ENCODE measurements around the gene RPS27L.

The RPS27L gene

GRCh38 chr15:63165166-63165859 is 8.0 kb upstream of the RPS27L start:
- no peak for TF ChIP-seq CTCF (IDR thresholded peaks at IDR 0.05)

- TF ChIP-seq CTCF (IDR thresholded peaks at IDR 0.05): no peak
Measured at GRCh38 chr15:63163217-63163616, 5.9 kb upstream of the RPS27L start.

GRCh38 chr15:63160638-63161037 is 3.4 kb upstream of the RPS27L start:
- no peak for TF ChIP-seq CTCF (IDR thresholded peaks at IDR 0.05)

GRCh38 chr15:63157891-63158431 is 684 bp upstream of the RPS27L start:
- TF ChIP-seq CTCF (IDR thresholded peaks at IDR 0.05): no peak

GRCh38 chr15:63156755-63157117 is 541 bp downstream of the RPS27L start:
- no peak for TF ChIP-seq CTCF (IDR thresholded peaks at IDR 0.05)

- no peak for TF ChIP-seq CTCF (IDR thresholded peaks at IDR 0.05)
Measured at GRCh38 chr15:63156086-63156710, 1.1 kb downstream of the RPS27L start.

- no peak for TF ChIP-seq CTCF (IDR thresholded peaks at IDR 0.05)
Measured at GRCh38 chr15:63155486-63155885, 1.8 kb downstream of the RPS27L start.
